NCI-H2029 treated with DMSO at 0.1 percent for 48 hours (cell line): Measurements from ENCODE around the gene AHRR.
"Not testable (repeated sequence)": the region's sequence is repeated elsewhere in the genome, so short reads cannot be mapped to it uniquely, and the experiment has no call there.

Experiments
- DNase-seq: peaks from one replicate; lab custom pipeline; 2025; lab: John Stamatoyannopoulos, UW

AHRR gene

GRCh38 chr5:306011-306805 lies 15.3 kb upstream of the AHRR start:
- DNase-seq: no peak

DNA sequence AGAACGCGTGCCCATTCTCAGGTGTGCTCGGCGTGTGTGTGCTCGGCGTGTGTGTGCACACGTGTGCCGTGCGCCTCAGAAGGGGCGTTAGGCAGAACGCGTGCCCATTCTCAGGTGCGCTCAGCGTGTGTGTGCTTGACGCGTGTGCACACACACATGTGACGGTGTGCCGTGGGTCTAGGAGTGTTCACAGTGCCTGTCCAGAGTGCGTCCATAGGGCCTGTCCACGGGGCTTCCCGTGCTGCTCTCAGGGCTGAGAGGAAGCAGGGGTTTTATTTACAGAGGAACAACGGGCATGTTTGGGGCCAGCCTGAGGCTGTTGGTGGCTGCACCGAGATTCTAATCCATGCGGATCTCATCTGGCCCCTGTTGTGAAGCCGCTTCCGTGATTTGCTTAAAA lies 14.2 kb upstream of the AHRR start:
- DNase-seq: no peak

DNA sequence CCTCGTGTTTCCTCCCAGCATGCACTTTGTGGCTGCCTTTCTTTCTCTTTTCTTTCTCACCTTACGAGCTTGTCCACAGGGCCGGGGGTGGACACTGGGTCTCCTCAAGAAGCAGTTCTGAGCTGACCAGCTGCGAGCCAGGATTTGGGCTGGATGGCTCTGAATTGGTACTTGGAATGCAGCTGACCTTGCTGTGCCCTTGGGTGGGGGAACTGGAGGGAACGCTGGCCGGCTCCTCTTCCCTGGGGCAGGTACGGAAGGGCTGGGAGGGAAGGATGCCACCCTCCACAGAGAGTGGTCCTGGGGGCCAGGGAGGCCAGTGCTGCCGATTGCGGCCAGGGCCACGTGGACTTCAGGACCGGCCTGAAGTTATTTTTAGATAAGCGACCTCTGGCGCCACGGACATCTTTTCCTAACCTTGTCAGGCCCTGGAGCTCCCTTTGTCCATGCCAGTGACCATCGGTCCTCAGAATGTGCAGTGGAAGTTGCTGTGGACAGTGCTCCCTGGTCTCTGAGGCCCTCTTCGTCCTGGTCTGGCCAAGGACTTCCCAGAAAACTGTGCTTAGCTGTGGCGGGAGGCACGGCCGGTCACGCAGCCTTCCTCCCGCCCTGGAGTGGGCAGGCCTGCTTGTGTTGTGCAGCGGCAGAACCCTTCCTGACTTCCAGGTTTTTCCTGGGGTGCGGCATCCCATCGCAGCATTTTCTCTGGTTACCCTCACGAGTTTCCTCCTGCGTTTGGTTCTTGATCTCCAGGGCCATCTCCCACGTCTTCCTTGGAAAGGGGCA lies 13.5 kb upstream of the AHRR start:
- no peak for DNase-seq

- DNase-seq: no peak
Observed at GRCh38 chr5:308672-309271, 12.7 kb upstream of the AHRR start.

- DNase-seq: not testable (repeated sequence)
Observed at GRCh38 chr5:309831-310230, 11.7 kb upstream of the AHRR start.

DNA sequence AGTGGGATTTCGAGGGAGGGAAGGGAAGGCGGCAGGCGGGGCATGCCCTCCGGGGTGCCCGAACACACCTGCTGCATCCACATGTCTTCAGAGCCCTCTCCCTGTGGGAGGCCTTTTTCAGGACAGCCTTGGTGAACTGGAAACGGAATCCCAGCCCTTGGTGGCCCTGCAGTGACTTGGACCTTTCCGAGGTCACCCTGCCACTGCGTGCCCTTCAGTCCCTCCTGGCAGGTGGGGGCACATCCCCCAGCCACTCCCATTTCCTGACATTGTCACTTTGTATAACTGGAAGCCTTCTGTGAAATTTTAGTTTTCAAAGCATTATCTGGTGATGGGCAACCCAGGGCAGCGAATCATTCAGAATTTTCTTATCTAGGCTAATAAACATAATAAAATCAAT lies 11.0 kb upstream of the AHRR start:
- DNase-seq: no peak

DNA sequence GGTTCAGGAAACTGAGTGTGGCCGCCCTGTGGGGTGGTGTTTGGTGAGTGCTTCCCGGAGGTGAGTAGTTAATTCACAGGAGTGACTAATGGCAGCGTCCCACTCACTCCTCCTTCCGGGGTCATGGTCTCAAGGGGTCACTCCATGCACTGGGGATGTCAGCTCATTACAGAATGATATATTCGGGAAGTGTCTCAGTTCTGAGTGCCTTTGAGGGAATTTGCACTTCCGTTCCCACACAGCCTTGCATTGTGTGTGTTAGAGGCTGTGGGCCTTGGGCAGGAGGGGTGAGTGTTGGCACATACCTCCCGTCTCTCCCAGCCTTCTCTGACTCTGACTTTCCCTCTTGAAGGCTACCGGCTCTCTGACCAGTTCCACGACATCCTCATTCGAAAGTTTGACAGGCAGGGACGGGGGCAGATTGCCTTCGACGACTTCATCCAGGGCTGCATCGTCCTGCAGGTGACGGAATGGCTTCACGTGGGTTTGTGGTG lies 10.5 kb upstream of the AHRR start:
- DNase-seq: no peak

DNA sequence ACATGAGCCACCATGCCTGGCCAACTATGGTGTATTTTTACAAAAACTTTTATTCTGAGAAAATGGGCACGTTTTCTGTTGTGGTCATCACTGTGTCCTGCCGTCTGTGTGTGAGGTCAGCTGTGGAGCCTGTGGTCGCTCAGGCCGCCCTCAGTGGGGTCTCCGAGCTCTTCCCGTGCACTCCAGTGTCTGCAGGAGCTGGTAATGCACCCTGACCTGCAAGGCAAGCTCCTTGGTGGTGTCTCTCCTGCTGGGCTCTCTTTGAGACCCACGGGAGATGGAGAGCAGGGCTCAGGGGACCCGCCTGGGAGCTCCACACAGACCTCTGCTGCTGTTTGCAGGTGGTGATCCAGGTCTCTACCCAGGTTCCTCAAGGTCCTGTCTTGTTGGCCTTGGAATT lies 9.6 kb upstream of the AHRR start:
- DNase-seq: no peak

GRCh38 chr5:312845-313244 lies 8.7 kb upstream of the AHRR start:
- no peak for DNase-seq

GRCh38 chr5:313265-313664 lies 8.2 kb upstream of the AHRR start:
- DNase-seq: no peak

DNA sequence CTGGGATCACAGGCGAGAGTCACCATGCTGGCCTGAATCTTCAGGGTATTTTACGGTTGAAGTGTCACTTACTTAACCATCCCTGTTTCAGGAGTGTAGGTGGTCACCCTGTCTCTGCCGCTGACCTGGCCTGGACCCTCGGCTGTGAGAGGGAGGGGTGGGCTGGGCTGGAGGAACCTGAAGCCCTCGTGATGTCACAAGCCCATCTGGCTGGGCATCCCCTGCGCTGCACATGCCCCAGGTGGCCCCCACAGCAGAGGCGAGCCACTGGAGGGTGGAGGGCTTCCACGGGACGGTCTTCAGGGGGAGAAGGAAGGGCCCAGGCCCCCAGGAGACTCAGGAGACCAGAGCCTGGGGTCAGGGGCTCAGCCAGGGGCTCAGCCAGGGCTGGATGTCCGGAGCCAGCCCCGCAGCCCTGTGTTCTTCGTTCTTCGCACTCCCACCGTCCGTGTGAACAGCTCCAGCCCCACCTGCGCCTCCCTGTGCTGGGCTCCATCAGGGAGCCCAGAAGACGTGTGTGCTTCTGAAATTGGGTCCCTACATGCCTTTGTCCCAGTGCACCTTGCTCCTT lies 7.6 kb upstream of the AHRR start:
- DNase-seq: no peak

GRCh38 chr5:314676-315487 lies 6.6 kb upstream of the AHRR start:
- no peak for DNase-seq

- no peak for DNase-seq
Observed at GRCh38 chr5:315488-316209, 5.9 kb upstream of the AHRR start.

DNA sequence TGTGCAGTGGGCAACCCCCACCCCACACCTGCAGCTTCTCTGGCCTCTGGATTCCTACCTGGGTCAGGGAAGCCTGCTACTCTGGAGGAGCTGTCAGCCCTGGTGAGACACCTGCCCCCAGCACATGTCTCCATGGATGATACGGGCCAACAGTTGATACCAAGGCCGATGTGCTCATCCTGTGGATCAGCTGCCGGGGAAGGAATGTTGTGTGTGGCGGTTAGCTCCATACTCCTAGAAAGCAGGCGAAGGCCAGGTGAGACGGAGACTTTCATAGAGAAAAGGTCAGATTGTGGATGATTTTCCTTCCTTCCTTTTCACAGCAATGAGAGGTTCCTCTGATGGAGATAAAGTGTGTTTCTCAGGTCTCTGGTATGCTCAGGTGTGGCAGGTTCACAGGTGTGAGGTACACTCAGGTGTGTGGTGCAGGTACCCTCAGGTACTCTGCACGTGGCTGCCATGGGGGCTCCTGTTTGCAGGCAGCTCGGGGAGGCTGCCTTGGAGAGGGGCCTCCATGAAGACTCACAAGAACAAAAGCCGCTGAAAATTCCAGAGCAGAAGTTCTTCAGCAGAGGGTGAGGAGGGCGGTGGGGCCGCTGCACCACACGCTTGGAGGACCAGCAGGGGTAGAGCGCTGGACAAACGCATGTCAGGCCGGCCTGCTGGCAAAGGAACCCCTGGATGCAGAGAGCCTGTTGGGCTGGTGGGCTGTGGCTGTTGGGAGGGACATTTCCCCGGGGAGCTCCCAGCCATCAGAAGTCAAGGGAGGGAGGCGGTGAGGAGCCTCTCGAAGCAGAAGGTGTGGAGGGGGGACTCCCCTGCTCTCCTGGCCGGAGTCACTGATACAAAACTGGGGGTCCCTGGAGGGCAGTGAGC lies 5.1 kb upstream of the AHRR start:
- DNase-seq: no peak

DNA sequence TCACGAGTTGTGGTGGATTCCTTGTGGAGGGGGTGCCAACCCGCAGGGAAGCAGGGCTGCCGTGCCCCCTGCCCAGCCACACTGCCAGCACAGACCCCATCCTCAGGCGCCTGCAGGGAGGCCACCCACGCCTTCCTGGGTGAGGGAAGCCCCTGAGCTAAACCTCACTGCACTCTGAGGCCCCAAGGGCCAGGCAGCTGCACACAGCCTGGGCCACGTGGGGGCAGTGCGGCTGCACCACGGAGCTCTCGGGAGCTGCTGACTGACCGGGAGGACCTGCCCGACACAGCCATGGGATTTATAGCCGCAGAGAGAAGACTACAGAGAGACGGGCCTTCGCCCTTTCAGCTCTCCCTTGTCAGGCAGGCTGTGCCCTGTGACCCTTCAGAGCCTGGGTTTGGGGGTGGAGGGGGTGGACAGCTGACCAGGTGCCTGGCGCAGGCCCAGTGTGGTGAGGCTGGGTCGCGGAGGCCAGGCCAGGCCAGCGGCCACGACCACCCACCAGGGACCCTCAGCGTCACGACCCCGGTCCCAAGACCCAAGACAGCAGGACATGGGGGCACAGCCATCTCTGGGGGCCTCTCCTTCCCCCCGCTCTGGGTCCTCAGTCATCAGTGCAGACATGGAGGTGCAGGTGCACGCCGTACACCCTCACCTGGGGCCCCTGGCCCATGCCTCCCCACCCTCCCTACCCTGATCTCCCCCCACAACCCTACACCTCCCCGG lies 4.3 kb upstream of the AHRR start:
- DNase-seq: no peak

DNA sequence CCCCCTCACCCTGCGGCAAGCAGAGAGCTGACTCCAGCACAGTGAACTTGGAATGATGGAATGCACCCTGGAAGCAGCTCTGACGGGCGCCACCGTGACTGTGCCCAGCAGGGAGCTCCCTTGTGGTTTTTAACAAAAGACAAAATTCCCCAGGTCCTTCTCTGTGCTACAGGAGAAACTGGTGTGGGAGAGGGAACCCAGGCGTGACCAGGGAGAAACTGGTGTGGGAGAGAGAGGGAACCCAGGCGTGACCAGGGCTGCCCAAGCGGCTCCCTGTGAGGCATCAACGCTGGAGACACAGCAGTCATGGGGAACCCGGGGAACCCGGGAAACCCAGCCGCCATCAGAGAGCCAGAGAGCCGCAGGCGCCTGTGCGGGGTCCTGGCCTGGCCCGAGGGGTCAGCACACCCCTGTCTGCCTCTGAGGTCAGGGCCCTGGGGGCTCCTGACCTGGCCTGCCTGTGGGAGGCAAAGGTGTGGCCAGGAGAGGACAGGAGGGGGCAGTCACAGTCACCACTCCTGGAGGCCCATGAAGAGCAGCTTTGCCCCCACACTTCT lies 3.1 kb upstream of the AHRR start:
- DNase-seq: no peak

DNA sequence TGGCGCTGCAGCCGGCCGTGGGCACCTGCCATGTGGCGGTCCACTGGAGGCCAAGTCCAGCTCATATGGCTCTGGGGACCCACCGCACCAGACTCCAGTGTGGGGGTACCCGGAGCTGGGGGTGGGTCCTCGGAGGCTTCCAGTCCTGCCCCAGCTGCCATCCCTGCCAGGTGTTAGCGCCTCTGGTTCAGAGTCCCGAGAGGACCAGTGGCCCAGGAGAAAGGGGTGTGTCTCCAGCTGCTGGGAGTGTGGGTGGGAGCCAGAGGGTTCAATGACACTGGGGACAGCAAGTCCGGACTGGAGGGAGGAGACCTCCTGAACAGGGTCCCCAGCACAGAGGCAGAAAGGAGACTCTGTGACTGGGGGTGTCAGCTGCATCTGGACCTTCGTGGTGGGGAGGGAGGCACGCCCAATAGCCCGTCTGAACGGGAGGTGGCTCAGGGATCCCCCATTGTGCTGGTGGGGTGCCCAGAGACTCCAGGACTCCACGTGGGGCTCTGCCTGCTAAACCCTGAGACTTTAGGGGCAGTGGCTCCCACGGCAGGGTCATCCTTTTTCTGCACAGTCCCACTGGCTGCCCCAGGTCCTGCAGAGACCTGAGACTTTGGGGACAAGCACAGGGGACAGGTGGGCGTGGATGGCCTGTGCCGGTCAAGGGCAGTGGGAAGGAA lies 2.4 kb upstream of the AHRR start:
- no peak for DNase-seq

DNA sequence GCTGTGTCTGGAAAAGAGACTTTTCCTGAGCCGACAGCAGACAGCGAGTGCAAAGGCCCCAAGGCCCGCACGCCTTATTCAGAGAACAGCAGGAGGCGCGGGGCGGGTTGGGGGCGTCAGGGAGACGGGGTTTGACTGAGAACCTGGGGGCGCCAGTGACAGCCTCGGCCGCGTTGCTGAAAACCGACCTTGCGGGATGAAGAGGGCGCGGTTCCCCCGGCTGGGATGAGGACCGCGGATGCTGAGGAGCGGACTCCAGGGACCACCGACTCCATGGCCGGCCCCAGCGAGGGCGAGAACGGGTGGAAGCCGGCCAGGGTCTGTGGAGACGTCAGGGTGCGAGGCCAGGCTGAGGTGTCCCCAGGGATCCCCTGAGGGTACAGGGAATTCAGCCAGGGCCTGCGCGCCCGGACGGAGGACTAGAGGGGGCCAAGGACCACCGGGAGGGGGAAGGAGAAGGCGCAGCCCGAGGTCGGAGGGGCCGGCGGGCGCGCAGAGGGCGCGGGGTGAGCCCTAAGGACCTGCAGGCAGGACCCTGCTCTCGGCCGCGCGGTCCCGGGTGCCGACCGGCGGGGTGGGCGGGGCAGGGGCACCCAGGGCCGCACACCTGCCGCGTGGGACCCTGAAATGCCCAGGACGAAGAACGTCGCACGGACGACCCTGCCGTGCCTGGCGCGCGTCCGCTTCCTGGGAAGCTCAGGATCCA lies 837 bp upstream of the AHRR start:
- DNase-seq: no peak
